ENCODE data around the gene ACOT8. TPM values are rescaled to one million over a fixed set of nuclear protein-coding genes. Genes with fewer than 3 reads are reported as not detected.

Gene ACOT8
- total and polyA plus RNA-seq, 3 experiments from 2014 or later, result 27.1 to 41.0 (median 27.3) TPM

GRCh38 chr20:45867819-45868176 lies 10.6 kb upstream of the ACOT8 start:
- H3K4me1 Mint-ChIP-seq, result no peaks in the 10 kb centered on the region
- peaks cover 0 to 8% (median 7%) of the 10 kb centered on the region in 3 donors for H3K36me3 Mint-ChIP-seq
- no peaks in the 10 kb centered on the region for H3K4me1 ChIP-seq (ENCODE audit: insufficient read depth, low read length)
- no peaks in the 10 kb centered on the region for H3K9me3 Mint-ChIP-seq
- H3K4me3 Mint-ChIP-seq, result no peak overlapping the region
- ChIA-PET CTCF (interaction anchor here (1.0 to 1.1 kb wide), 2 partner anchors 25 to 43 kb away, joined by 3 to 4 read pairs; no protein-coding TSS in a partner anchor), POLR2A (interaction anchor here (0.8 kb wide), 1 partner anchor 12 kb away, joined by 3 read pairs; no protein-coding TSS in a partner anchor)
- H3K9me3 ChIP-seq (ENCODE audit: low read length), result no peaks in the 10 kb centered on the region
- H3K27ac Mint-ChIP-seq, result no peak overlapping the region
- no peak overlapping the region for H3K4me3 ChIP-seq (ENCODE audit: low read length)
- H3K27me3 Mint-ChIP-seq, result no peaks in the 10 kb centered on the region
- DNase-seq, result no peak
- no peaks in the 10 kb centered on the region for H3K36me3 ChIP-seq (ENCODE audit: insufficient read depth, low read length)
- H3K27me3 ChIP-seq (ENCODE audit: insufficient read depth, low read length, poor library complexity, severe bottlenecking), result no peaks in the 10 kb centered on the region
- H3K27ac ChIP-seq (ENCODE audit: low read depth, low read length), result no peak overlapping the region

GRCh38 chr20:45867136-45867818 lies 10.1 kb upstream of the ACOT8 start:
- Mint-ChIP-seq H3K4me1 (no peaks in the 10 kb centered on the region), H3K27ac (no peak overlapping the region), H3K27me3 (no peaks in the 10 kb centered on the region), H3K9me3 (no peaks in the 10 kb centered on the region), H3K36me3 (peaks cover 0 to 6% (median 5%) of the 10 kb centered on the region in 3 donors), H3K4me3 (no peak overlapping the region)
- ChIA-PET CTCF (interaction anchor here (1.0 to 1.1 kb wide), 2 partner anchors 25 to 43 kb away, joined by 3 to 4 read pairs; no protein-coding TSS in a partner anchor), POLR2A (interaction anchor here (0.7 to 0.8 kb wide), 2 partner anchors 11 to 48 kb away, joined by 3 to 6 read pairs; no protein-coding TSS in a partner anchor)
- Histone ChIP-seq H3K27ac (ENCODE audit: low read depth, low read length) (no peak overlapping the region), H3K4me3 (ENCODE audit: low read length) (no peak overlapping the region), H3K4me1 (ENCODE audit: insufficient read depth, low read length) (no peaks in the 10 kb centered on the region), H3K9me3 (ENCODE audit: low read length) (no peaks in the 10 kb centered on the region), H3K27me3 (ENCODE audit: insufficient read depth, low read length, poor library complexity, severe bottlenecking) (no peaks in the 10 kb centered on the region), H3K36me3 (ENCODE audit: insufficient read depth, low read length) (no peaks in the 10 kb centered on the region)
- DNase-seq, result no peak

DNA sequence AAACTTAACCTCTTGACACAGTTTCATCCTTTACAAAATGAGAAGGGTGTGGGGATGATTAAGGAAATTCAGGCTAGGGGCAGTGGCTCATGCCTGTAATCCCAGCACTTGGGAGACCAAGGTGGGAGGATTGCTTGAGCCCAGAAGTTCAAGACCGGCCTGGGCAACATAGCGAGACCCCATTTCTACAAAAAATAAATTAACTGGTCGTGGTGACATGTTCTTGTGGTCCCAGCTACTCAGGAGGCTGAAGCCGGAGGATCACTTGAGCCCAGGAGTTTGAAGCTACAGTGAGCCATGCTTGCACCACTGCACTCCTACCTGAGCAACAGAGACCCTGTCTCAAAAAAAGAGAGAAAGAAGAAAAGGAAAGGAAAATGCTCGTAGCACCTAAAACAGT lies 9.3 kb upstream of the ACOT8 start:
- H3K9me3 Mint-ChIP-seq, result no peaks in the 10 kb centered on the region
- no peak overlapping the region for H3K27ac Mint-ChIP-seq
- Histone ChIP-seq H3K36me3 (ENCODE audit: insufficient read depth, low read length) (no peaks in the 10 kb centered on the region), H3K27ac (ENCODE audit: low read depth, low read length) (no peak overlapping the region), H3K27me3 (ENCODE audit: insufficient read depth, low read length, poor library complexity, severe bottlenecking) (no peaks in the 10 kb centered on the region), H3K4me1 (ENCODE audit: insufficient read depth, low read length) (no peaks in the 10 kb centered on the region), H3K9me3 (ENCODE audit: low read length) (no peaks in the 10 kb centered on the region), H3K4me3 (ENCODE audit: low read length) (no peak overlapping the region)
- no peaks in the 10 kb centered on the region for H3K27me3 Mint-ChIP-seq
- ChIA-PET CTCF (no interaction called here), POLR2A (interaction anchor here (0.7 kb wide), 1 partner anchor 49 kb away, joined by 6 read pairs; no protein-coding TSS in a partner anchor)
- no peak overlapping the region for H3K4me3 Mint-ChIP-seq
- peaks cover 0 to 6% (median 2%) of the 10 kb centered on the region in 3 donors for H3K36me3 Mint-ChIP-seq
- no peaks in the 10 kb centered on the region for H3K4me1 Mint-ChIP-seq
- DNase-seq, result no peak

DNA sequence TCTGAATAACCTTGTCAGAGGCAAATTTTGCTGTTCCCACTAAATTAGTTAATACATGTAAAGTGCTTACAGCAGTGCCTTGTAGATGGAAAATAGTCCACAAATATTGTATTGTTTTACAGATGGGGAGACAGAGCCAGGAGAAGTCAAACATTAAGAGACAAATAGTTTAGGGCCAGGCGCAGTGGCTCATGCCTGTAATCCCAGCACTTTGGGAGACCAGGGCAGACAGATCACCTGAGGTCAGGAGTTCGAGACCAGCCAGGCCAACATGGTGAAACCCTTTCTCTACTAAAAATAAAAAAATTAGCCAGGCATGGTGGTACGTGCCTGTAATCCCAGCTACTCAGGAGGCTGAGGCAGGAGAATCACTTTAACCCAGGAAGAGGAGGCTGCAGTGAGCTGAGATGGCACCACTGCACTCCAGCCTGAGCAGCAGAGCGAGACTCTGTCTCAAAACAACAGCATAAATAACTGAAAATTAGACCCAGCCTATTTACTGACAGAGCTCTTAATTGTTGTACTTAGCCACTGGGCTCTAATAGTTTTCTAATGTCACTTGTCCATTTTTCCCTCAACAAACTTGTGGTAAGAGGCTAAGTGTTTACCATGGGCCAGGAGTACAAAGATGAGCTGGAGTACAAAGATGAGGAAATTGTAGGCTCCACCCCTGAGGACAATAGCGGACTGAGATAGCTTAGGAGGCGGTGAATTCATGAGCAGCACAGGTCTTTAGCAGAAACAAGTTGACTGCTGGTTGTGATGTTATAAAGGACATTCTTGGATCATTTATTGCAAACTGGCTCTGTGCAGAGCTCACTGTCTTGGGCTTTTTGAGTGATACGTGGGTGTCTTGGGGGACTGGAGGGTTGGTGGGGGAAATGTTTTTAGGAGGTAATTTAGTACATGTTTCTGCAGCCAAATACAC lies 6.6 kb upstream of the ACOT8 start:
- ChIA-PET CTCF (interaction anchor here (1.5 kb wide), 1 partner anchor 7 kb away, joined by 4 read pairs; no protein-coding TSS in a partner anchor), POLR2A (no interaction called here)
- Histone ChIP-seq H3K27me3 (ENCODE audit: insufficient read depth, low read length, poor library complexity, severe bottlenecking) (no peaks in the 10 kb centered on the region), H3K36me3 (ENCODE audit: insufficient read depth, low read length) (no peaks in the 10 kb centered on the region), H3K4me1 (ENCODE audit: insufficient read depth, low read length) (peaks cover 2% of the 10 kb centered on the region), H3K27ac (ENCODE audit: low read depth, low read length) (no peak overlapping the region), H3K9me3 (ENCODE audit: low read length) (no peaks in the 10 kb centered on the region), H3K4me3 (ENCODE audit: low read length) (no peak overlapping the region)
- H3K4me1 Mint-ChIP-seq, result peaks cover 4 to 23% (median 15%) of the 10 kb centered on the region in 3 donors
- no peak for DNase-seq
- H3K4me3 Mint-ChIP-seq, result no peak overlapping the region
- peaks cover 0 to 2% of the 10 kb centered on the region in 2 donors for H3K27me3 Mint-ChIP-seq
- H3K9me3 Mint-ChIP-seq, result no peaks in the 10 kb centered on the region
- H3K36me3 Mint-ChIP-seq, result peaks cover 0 to 10% (median 0%) of the 10 kb centered on the region in 3 donors
- peak overlapping the region in 1 of 8 donors; percentile 23 for H3K27ac Mint-ChIP-seq

DNA sequence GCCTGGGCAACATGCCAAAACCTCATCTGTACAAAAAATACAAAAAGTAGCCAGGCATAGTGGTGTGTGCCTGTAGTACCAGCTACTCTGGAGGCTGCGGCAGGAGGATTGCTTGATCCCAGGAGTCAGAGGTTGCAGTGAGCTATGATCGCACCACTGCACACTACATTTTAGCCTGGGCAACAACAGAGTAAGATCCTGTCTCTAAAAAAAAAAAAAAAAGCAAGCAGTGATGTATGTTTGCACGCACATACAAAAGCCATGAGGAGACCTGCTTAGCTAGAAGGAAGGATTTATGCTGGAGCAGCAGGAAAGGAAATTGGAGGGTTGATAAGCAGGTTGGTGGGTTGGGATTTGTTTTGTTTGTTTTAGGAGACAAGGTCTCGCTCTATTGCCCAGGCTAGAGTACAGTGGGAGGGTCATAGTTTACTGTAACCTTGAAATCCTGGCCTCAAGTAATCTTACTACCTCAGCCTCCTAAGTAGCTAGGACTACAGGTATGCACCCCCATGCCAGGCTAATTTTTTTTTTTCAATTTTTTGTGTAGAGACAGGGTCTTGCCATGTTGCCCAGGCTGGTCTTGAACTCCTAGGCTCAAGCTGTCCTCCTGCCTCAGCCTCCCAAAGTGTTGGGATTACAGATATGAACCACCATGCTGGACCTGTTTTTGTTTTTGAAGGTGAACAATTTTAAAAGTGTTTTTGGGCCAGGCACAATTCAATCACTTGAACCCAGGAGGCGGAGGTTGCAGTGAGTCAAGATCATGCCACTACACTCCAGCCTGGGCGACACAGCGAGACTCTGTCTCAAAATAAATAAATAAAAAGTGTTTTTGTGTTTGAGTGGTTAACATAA lies 4.3 kb upstream of the ACOT8 start:
- Mint-ChIP-seq H3K36me3 (peaks cover 0 to 13% (median 10%) of the 10 kb centered on the region in 3 donors), H3K4me1 (peaks cover 20 to 47% (median 38%) of the 10 kb centered on the region in 3 donors), H3K27me3 (peaks cover 0 to 2% of the 10 kb centered on the region in 2 donors), H3K9me3 (no peaks in the 10 kb centered on the region), H3K4me3 (no peak overlapping the region), H3K27ac (peak overlapping the region in 2 of 8 donors; percentile 40 to 46)
- Histone ChIP-seq H3K4me1 (ENCODE audit: insufficient read depth, low read length) (peaks cover 15% of the 10 kb centered on the region), H3K9me3 (ENCODE audit: low read length) (no peaks in the 10 kb centered on the region), H3K27me3 (ENCODE audit: insufficient read depth, low read length, poor library complexity, severe bottlenecking) (no peaks in the 10 kb centered on the region), H3K36me3 (ENCODE audit: insufficient read depth, low read length) (no peaks in the 10 kb centered on the region), H3K4me3 (ENCODE audit: low read length) (no peak overlapping the region), H3K27ac (ENCODE audit: low read depth, low read length) (no peak overlapping the region)
- CTCF ChIA-PET, result interaction anchor here (1.1 kb wide), 1 partner anchor 62 kb away, joined by 3 read pairs; no protein-coding TSS in a partner anchor
- no peak for DNase-seq
- POLR2A ChIA-PET, result no interaction called here

DNA sequence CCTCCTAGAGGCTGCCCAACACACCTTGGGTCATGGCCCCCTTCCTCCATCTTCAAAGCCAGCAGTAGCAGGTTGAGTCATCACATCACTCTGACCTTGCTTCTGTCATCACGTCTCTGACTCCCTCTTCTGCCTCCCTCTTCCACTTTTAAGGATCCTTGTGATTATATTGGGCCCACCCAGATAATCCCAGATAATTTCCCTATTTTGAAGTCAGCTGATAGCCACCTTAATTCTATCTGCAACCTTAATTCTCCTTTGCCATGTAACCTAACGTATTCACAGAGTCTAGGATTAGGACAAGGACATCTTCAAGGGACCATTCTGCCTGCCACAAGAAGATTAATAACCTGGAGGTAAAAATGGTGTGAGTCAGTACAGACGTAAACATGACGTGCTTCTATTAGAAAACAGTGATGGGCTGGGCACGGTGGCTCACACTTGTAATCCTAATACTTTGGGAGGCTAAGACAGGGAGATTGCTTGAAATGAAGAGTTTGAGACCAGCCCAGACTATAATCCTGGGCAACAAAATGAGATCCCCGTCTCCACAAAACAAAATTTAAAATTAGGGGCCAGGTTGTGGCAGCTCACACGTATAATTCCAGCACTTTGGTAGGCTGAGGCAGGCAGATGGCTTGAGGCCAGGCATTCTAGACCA lies 3.5 kb upstream of the ACOT8 start:
- CTCF ChIA-PET, result no interaction called here
- peaks cover 25 to 54% (median 46%) of the 10 kb centered on the region in 3 donors for H3K4me1 Mint-ChIP-seq
- H3K36me3 Mint-ChIP-seq, result peaks cover 0 to 15% (median 10%) of the 10 kb centered on the region in 3 donors
- H3K4me3 Mint-ChIP-seq, result peak overlapping the region in 3 of 7 donors; percentile 4 to 69 (median 17)
- H3K4me3 ChIP-seq (ENCODE audit: low read length), result no peak overlapping the region
- H3K9me3 ChIP-seq (ENCODE audit: low read length), result no peaks in the 10 kb centered on the region
- POLR2A ChIA-PET, result no interaction called here
- H3K27ac ChIP-seq (ENCODE audit: low read depth, low read length), result no peak overlapping the region
- peaks cover 0 to 2% of the 10 kb centered on the region in 2 donors for H3K27me3 Mint-ChIP-seq
- H3K9me3 Mint-ChIP-seq, result no peaks in the 10 kb centered on the region
- H3K36me3 ChIP-seq (ENCODE audit: insufficient read depth, low read length), result no peaks in the 10 kb centered on the region
- DNase-seq, result no peak
- H3K27ac Mint-ChIP-seq, result peak overlapping the region in 1 of 8 donors; percentile 83
- peaks cover 23% of the 10 kb centered on the region for H3K4me1 ChIP-seq (ENCODE audit: insufficient read depth, low read length)
- no peaks in the 10 kb centered on the region for H3K27me3 ChIP-seq (ENCODE audit: insufficient read depth, low read length, poor library complexity, severe bottlenecking)

GRCh38 chr20:45859916-45860315 lies 2.7 kb upstream of the ACOT8 start:
- Mint-ChIP-seq H3K27ac (no peak overlapping the region), H3K4me1 (peaks cover 29 to 62% (median 53%) of the 10 kb centered on the region in 3 donors), H3K4me3 (no peak overlapping the region), H3K27me3 (peaks cover 0 to 2% of the 10 kb centered on the region in 2 donors), H3K36me3 (peaks cover 0 to 18% (median 10%) of the 10 kb centered on the region in 3 donors), H3K9me3 (no peaks in the 10 kb centered on the region)
- no peaks in the 10 kb centered on the region for H3K36me3 ChIP-seq (ENCODE audit: insufficient read depth, low read length)
- no peaks in the 10 kb centered on the region for H3K9me3 ChIP-seq (ENCODE audit: low read length)
- POLR2A ChIA-PET, result no interaction called here
- no peak for DNase-seq
- H3K27ac ChIP-seq (ENCODE audit: low read depth, low read length), result no peak overlapping the region
- no peak overlapping the region for H3K4me3 ChIP-seq (ENCODE audit: low read length)
- no peaks in the 10 kb centered on the region for H3K27me3 ChIP-seq (ENCODE audit: insufficient read depth, low read length, poor library complexity, severe bottlenecking)
- CTCF ChIA-PET, result no interaction called here
- H3K4me1 ChIP-seq (ENCODE audit: insufficient read depth, low read length), result peaks cover 26% of the 10 kb centered on the region

Measured in CD8-positive, alpha-beta memory T cell (primary cell).